Renal cortex interstitium (tissue), 11 donors: Measurements from ENCODE around the gene ITGA7. TPM values are rescaled to one million over a fixed set of nuclear protein-coding genes. Genes with fewer than 3 reads are reported as not detected.

Experiments used
- DNase-seq, 11 donors: peaks; one replicate each; pipeline ENCODE4 v3.0.0-alpha.2; 2013; ENCODE audit warnings: low read depth in 9 of 11, low spot score in 4 of 11; ENCODE audit errors: extremely low read depth in 1 of 11
- polyA plus RNA-seq, 3 donors: library from polyadenylated mRNA; unstranded; fragments of 120-200 nt; gene quantifications; one replicate each; pipeline ENCODE4 v1.2.1, GENCODE V29; 2013; ENCODE audit not compliant: insufficient read length in 3 of 3

ITGA7 gene
- polyA plus RNA-seq, 3 donors = 23.7 to 45.7 (median 44.0) TPM

DNA sequence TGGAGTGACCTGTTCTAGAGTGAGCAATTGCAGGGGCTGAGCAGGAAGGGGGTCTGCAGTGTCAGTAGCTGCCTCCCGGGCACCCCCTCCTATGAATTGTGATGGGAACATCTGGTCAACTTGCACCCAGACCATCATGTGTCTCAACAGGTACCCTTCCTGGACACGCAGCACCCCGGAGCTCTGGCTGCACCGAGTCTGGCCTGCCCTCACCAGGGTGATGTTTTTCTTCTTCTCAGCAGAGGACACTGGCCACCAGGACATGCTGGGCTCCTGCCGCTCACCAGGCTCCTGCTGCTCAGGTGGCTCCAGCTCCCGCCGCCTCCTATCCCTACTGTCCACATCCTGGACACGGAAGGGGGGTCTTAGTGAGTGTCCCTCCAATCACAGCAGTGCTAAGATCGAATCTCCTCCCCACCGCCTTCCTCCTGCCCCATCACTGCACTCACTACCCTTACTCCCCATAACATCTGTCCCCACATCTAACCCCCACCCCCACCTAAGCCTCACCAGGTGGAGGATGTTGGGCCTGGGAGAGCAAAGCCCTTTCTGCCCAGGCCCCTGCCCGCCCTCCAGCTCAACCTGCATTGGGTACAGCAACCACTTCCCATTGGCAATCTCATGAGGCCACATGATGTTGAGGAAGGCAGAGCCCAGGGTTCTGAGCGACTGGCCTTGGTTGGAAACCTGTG is 14.9 kb downstream of the ITGA7 start:
- DNase-seq = no peak

DNA sequence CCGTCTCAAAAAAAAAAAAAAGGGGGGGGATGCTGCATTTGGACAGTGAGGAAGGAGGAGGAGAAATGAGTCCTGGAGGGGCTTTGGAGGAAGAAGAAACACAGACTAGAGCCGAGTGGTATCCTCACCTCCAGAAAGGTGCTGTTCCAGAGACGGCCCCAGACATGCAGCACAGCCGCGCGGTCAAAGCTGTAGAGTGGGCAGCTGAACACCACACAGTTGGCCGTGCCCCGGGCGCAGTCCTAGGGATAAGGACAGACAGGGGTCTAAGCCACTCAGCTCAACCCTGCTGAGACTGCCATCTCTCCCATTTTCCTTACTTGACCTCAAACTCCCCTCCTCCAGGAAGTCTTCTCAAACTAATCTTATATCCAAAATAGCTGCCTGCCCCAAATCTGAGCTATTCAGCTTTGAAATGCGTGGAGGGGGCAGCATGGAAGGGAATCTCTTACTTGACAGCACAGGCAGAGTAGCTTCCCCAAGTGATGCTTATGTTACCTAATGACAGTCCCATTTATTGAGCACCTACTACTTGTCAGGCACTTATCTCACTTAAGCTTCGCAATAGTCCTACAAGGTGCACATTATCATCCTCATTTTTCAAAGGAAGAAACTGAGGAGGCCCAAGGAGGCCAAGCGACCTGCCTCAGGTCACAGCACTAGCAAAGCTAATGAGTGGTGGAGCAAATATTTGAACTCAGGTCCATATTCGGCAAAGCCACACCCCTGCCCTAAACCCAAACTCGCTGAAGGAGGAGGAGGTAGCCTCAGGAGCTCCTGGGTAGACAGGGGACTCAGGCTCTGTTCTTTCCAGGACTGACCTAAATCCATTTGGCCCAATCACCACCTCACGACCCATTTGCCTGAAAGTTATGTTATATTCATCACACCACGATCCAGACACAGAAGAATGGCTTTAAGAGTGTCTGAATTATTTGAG is 18.7 kb downstream of the ITGA7 start:
- no peak for DNase-seq

DNA sequence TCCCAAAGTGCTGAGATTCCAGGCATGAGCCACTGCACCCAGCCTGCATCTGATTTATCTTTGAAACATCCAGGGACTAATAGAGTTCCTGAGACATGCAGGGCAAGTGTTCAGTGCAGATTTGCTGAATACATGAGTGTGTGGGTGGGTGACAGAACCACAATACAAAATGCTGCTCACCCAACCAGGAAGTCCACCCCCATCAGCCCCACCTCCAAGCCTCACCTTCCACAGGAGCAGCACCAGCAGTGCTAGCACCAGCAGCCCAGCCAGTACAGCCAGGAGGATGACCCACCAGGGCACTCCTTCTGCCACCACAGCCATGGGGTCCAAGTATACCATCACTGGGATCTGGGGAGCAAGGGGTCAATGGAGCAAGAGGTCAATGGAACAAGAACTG is 20.0 kb downstream of the ITGA7 start:
- DNase-seq = no peak

DNA sequence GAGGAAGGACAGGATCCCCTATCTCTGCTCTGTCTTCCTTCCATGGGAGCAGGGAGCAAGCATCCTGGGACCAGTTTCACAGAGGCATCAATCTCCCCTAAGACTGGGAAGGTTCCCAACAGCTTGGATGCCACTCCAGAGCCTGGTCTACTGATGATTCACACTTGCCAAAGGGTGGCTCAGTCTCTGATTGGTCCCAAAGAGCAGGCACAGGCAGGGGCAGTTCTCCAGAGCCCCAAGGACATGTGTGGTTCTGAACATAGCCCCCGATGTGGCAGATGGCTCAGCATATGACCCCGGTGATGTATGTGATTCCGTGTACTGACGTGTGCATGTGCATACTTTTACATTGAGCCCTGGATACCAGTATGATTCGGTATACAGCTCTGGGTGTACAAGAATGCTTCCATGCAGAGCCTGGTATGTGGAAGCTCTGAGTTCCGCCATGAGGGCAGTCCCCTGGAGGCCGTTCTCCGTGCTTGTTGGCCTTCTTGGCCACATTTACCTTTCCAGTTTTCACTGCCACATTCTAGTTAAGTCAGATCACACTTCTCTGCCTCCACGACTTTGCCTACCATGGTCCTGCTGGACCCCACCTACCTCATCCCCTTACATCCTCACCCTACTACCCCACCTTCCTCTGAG is 21.2 kb downstream of the ITGA7 start:
- no peak for DNase-seq

DNA sequence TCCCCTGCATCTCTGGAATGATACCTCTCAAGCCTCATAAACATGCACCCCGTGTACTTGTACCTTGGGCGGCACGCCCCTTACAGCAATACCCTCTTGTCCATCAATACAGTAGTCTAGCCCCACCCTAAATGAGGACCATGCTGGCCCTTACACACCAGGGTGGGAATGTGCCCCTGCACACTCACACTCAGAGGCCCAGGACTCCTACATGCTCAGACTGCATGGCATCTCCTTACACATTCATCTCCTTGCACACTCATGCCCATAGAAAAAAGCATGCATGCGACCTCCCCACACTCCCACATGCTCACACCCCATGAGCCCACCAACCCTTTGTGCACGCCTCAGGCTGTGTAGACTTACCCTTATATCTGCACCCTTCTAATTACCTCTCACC is 22.0 kb downstream of the ITGA7 start:
- DNase-seq = no peak

DNA sequence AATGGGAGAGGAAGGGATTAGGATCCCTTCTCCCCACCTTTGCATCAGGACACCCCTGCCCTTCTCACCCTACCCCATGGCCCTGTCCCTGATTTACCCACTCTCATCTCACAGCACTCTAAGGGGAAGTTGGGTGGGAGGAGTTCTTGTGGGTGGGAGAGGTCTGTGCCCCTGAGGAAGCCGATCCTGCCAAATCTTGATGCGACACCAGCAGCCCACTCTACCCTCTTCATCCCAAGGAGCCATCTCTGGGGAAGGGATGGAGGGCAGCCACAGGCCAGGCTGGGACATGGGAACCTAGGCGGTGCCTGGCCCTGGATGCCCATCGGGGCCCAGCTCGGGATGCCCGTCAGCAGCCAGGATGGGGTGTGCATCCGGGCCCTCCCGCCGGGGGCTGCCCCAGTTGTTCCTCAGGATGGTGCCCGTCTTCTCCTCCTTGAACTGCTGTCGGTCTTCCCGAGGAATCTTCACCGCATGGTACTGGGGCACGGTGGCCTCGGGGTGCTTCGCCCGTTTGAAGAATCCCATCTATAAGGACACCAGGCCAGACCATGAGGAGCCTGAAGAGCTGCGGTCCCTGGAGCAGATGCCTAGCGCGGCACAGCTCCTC is 22.8 kb downstream of the ITGA7 start:
- DNase-seq = no peak

DNA sequence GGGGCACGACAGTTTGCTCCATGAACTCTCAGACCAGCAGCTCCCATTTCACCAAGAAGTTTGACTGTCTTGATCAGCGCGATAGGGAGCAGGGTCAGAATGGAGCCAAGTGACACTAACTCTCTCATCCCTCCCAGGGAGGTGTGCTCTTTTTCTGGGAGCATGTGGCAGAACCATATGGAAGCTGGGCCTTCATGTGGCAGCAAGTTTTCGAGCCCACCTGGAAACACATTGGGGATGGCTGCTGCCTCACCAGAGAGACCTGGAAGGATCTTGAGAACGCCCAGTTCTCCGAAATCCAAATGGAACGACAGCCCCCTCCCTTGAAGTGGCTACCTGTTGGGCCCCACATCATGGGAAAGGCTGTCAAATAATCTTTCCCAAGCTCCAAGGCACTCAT is 24.0 kb downstream of the ITGA7 start:
- DNase-seq = no peak

DNA sequence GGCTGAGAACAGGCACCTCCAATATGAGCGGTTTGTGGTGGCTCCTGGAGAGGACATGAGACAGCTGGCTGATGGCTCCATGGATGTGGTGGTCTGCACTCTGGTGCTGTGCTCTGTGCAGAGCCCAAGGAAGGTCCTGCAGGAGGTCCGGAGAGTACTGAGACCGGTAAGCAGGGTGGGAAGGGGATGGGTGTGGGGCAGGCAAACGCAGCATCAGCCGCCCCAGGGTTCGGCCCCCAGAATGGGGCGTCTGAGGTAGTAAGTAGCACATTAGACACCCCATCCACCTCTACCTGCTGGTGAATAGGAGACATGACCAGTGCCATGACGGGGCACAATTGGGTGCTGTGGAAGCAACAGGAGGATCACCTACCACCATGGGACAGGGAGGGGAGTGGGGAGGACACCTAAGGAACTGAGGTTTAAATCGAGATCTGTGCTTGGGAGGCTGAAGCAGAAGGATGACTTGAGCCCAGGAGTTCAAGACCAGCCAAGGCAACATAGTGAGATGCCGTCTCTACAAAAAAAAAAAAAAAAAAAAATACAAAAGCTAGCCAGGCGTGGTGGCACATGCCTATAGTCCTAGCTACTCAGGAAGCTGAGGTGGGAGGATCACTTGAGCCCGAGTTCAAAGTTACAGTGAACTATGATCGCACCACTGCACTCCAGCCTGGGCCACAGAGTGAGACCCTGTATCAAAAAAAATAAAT is 25.5 kb downstream of the ITGA7 start:
- DNase-seq = no peak

DNA sequence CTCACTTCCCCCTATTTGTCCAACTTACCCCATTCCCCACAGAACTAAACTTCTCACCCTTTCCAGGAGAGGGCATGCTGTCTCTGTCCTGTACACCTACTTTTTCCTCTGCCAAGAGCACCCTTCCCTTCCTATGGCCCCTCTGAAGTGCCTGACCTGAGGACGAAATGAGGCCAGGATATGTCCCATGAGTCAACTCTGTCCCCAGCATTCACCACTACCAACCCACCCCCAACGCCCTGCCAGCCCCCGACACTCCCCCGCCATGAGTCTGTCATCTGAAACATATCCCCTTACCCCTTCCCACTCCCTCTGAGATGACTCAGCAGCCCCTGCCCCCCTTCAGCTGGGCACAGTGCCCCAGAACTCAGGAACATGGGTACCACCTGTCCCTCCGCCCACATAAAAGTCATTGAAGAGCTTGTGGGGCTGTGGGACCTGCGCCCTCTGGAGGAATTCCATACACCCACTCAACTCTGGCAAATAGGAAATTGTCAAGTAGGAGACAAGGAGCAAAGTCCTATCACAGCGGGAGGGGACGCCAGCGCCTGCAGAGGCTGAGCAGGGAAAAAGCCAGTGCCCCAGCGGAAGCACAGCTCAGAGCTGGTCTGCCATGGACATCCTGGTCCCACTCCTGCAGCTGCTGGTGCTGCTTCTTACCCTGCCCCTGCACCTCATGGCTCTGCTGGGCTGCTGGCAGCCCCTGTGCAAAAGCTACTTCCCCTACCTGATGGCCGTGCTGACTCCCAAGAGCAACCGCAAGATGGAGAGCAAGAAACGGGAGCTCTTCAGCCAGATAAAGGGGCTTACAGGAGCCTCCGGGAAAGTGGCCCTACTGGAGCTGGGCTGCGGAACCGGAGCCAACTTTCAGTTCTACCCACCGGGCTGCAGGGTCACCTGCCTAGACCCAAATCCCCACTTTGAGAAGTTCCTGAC is 26.3 kb downstream of the ITGA7 start:
- peak; percentile 23 to 76 (median 57) for DNase-seq

DNA sequence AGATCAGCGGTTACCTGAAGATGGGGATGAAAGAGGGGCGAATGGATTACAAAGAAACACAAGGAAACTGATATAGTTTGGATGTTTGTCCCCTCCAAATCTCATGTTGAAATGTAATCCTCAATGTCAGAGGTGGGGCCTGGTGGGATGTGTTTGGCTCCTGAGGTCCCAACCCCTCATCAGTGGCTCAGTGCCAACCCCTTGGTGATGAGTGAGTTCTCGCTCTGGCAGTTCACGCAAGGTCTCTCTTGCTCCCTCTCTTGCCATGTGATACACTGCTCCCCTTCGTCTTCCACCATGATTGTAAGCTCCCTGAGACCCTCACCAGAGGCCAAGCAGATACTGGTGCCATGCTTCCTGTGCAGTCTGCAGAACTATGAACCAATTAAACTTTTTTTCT is 28.0 kb downstream of the ITGA7 start:
- no peak for DNase-seq

DNA sequence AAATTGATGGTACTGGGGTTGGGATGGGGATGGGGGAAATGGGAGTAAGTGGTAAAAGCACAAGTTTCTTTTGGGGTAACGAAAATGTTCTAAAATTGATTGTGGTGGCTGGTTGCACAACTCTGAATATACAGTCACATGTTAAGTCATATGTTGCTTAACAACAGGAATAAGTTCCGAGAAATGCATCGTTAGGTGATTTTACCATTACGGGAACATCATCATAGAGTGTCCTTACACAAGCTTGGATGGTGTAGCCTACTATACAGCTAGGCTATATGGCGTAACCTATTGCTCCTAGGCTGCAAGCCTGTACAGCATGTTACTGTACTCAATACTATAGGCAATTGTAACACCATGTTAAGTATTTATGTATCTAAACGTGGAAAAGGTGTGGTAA is 31.0 kb downstream of the ITGA7 start:
- no peak for DNase-seq

DNA sequence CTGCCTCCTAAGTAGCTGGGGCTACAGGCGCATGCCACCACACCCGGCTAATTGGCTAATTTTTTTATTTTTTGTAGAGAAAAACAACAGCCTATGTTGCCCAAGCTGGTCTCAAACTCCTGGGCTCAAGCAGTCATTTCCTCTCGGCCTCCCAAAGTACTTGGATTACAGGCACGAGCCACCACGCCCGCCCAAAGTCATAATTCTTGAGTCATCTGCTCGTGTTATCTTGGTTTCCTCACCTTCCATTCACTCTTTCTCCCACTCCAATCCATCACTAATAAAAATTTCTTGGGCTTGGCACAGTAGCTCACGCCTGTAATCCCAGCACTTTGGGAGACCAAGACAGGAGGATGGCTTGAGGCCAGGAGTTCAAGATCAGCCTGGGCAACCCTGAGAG is 32.0 kb downstream of the ITGA7 start:
- no peak for DNase-seq

DNA sequence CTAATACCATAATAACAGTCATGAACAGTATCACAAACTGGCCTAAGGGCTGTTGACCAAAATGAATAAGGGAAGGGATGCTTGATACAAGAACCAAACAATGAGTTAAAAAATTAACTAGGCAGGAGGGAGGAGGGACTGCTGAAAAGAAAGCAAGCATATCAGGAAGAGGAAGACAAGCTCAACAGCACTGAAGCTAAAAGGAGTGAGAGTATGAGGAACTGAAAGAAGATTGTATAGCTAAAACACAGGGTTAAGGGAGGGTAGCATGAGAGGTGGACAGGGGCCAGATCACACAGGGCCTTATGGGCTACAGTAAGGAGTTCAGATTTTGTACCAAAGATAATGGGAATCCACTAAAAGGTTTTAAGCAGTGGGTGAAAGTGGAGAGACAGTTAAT is 34.1 kb downstream of the ITGA7 start:
- no peak for DNase-seq

DNA sequence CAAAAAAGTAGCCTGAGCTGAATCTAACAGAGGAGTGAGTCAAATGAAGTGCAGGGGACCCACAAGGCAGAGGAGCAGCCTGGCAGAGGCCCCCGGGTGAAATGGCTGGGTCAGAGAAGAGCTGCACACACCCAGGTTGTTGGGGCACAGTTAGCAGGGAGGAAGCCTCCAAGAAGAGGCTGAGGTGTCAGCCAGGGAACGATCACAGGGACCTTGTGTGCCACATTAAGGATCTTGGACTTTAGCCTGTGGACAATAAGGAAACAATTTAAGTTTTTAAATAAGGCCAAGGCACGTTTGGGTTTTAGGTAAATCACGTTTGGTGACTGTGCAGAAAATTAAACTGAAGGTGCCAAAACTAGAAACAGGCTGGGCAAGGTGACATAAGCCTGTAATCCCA is 36.0 kb downstream of the ITGA7 start:
- no peak for DNase-seq

DNA sequence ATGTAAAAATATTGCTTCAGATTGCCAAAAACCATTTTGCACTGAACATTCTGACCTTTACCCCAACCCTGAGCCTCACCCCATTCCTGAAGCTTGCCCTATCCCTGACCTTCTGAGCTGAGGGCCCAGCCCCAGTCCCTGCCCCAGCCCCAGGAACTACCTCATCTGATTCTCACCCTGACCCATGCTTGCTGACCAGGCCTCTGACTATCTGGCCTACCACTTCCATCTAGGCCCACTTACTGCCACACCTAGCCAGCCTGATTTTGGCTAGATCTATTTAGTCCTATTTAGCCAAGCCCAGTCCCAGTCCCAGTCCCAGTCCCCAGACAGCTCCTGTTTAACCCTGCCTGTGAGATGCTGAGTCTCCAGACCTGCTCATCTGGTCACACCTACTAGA is 37.4 kb downstream of the ITGA7 start:
- no peak for DNase-seq

DNA sequence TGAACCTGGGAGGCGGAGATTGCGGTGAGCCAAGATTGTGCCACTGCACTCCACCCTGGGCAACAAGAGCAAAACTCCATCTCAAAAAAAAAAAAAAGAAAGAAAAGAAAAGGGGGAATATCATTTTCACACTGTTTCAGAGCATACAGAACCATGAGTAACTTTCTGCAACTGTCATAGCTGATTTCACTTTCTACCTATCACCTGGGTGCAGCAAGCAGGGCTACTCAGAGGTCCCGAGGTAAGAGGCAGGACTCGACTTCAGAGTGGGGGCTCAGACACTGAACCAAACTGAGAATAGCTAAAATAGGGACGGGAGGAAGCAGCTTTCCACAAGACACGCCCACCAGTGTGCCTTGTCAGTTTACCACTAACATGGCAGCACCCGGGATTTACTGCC is 41.2 kb downstream of the ITGA7 start:
- DNase-seq = no peak

DNA sequence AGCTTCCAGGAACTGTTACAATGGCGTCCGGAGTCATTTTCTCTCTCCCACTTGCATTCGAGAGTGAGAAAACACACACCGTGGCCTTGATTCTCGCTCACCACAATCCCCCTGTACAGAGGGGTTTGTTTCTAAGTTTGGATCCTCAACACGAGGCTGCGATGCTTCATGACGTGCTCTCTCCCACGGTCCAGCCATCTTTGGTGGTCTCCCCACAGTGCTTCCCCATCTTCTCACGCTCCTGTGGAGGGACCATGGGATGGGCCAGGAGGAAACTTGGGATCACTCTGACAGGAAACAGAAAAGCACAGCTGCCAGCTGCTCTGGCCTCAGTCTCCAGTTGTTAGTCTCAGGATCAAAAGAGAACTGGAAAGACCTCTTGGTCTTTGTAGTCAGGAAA is 42.9 kb downstream of the ITGA7 start:
- DNase-seq = no peak

DNA sequence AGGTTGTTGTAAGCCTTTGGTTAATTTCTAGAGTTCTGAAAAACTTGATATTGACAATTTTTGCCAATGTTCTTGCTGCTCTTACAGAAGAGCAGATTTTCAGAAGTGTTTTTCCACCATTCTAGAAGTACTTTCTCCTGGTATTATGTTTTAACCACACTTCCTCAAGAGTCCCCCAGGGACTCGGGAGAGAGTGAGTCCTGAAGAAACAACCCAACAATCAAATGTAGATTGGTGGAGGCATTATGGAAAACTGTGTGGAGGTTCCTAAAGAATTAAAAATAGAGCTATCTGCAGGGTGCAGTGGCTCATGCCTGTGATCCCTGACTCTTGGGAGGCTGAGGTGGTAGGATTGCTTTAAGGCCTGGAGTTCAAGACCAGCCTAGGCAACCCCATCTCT is 44.3 kb downstream of the ITGA7 start:
- DNase-seq = no peak
